HG03064 (cell line): ENCODE results near the gene TRANK1.
"Not testable (repeated sequence)": the region's sequence is repeated elsewhere in the genome, so short reads cannot be mapped to it uniquely, and the experiment has no call there.

ENCODE experiments used
- ATAC-seq: cut with Tn5 transposase; IDR thresholded peaks from one replicate; pipeline ENCODE4 v1.9.1; 2021; ENCODE audit warnings: low read depth; ENCODE audit not compliant: unreplicated experiment

The TRANK1 gene

DNA sequence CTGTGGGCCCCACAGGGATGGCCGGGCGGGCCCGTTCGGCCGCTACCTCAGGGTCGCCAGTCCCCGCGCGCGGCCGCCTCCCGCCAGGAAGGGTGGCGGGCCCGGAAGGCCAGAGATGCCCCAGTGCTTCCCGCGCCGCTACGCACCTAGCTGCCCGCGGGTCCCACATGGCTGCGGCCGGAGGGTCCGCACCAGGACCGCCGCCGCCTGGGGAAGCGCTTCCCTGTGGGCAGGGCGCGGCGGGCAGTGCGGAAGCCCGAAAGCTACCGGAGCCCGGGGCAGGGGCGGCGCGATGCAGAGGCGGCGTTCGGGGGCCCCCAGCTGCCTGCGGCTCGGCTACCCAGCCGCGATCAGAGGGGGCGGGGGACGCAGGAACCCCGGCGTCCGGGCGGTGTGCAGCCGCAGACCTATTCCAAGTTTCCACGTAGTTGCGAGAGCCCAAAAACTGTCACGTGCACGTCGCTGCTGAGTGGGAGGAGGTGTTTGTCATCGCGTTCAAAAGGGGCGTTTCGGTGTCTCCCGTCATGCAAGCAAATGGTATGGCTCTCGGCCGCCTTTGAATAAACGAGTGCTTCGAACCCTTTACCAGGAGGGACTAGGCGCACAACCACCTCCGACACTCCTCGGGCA is at the start of gene TRANK1:
Gene TRANK1 (minus strand): TSS at position 414 of the 630 bp plus-strand sequence. CDS start 245 bp downstream, at position 169.
- ATAC-seq, result peak; percentile 57

GRCh38 chr3:36993326-36994283 is 48.8 kb upstream of the TRANK1 start, which contains the start of gene MLH1:
MLH1 (plus strand) TSS chr3:36993518; CDS start chr3:36993548, 30 bp downstream.
- ATAC-seq, result peak; percentile 94

- ATAC-seq, result peak; percentile 84
Observed at GRCh38 chr3:36992806-36993325, 48.0 kb upstream of the TRANK1 start, which contains the start of gene EPM2AIP1. EPM2AIP1 (minus strand) TSS chr3:36993131; CDS start chr3:36993077, 54 bp downstream.

- no peak for ATAC-seq
Observed at GRCh38 chr3:36991923-36992805, 47.3 kb upstream of the TRANK1 start.

DNA sequence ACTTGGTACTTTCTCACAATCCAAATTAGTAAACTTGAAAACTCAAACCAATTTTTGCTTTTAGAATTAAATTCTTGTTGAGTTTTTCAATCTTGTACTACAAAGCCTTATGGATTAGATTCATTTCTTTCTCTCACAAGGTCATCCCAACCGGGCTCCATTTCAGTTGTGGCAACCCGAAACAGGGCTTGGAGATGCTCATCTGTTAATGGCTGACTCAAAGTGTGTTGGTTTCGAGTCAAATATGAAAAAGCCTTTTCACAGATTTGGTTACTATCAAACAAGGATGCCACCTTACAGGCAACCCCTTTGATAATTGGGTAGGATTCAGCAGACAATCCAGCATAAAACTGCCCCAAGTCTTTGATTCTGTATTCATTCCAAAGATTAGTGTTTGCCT is 46.3 kb upstream of the TRANK1 start:
- no peak for ATAC-seq

DNA sequence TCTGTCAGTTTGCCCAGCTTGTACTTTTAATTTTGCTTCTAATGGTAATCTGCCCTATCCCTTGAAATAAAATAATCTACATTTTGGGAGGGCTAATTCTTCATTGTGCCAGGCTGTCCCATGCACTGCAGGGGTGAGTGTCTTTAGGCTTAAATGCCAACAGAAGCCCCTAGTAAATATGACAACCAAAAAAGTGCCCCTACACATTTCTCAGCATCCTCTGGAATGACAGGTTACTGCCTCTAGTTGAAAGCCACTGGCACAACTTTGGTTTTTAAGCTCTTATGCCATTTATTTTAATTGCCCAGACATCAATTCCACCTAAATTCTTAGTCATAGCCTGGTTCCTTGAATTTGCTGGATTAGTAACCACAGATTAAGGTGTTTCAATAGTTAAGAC is 44.7 kb upstream of the TRANK1 start:
- no peak for ATAC-seq

GRCh38 chr3:36989005-36989404 is 44.2 kb upstream of the TRANK1 start:
- no peak for ATAC-seq

DNA sequence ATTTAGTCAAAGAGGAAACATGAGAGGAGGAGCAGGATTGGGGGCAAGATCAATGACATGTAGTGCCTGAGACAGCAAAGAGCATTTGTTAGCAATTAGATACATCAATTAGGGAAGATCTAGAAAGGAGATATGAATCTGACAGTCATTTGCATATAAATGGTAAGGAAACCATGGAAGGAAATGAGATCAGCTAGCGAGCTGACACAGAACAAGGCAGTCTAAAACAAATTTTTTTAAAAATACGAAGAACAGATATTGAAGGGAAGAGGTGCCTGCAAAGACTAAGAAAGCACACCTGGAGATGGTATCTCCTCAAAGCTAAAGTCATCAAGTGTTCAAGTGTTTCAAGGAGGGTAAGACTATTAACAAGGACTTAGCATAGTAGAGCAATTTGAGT is 43.5 kb upstream of the TRANK1 start:
- ATAC-seq, result no peak

DNA sequence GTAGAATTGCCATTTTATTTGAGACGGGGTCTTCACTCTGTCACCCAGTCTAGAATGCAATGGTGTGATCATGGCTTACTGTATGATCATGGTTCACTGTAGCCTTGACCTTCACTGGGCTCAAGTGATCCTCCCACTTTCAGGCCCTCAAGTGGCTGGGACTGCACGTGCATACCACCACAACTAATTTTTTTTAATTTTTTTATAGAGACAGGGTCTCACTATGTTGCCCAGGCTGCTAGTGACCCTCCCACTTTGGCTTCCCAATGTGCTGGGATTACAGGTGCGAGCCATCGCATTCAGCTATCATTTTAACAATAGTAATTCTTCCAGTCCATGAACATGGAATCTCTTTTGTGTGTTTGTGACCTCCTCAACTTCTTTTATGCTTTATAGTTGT is 36.2 kb upstream of the TRANK1 start:
- ATAC-seq, result no peak

DNA sequence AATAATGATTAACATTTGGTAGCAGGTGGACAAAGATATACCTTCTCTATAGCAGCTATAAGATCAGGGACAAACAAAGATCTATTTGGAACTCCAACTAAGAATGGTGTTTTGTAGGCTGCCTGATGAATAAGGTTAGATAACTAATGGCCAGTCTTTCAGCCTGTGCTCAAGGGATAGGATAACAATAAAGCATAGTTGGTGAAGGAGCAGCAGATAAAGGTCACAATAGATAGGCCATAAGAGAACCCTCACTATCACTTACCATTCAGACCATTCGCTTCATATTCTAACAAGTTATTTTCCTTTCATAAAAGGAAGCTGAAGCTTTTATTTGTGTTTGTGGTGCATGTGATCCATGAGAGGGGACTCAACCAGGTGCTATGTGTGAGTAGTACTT is 28.3 kb upstream of the TRANK1 start:
- ATAC-seq, result no peak

GRCh38 chr3:36972163-36972562 is 27.3 kb upstream of the TRANK1 start:
- ATAC-seq, result no peak

GRCh38 chr3:36969540-36970432 is 24.9 kb upstream of the TRANK1 start:
- ATAC-seq, result peak; percentile 99

DNA sequence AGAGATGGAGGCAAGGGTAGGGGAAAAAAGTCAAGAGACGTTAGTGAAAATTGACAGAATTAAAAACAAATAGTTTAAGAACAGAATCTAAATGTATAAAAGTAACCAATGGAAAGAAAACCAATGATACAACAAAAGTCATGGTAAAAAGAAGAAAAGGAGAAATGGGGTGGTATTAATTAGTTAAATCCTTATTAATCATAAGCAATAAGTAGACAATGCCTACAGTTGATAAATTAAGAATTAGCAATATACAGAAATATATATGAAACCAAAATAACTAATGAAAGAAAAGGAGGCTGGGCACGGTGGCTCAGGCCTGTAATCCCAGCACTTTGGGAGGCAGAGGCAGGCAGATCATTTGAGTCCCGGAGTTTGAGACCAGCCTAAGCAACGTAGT is 24.2 kb upstream of the TRANK1 start:
- no peak for ATAC-seq

GRCh38 chr3:36965440-36965839 is 20.6 kb upstream of the TRANK1 start:
- ATAC-seq, result no peak

- ATAC-seq, result no peak
Observed at GRCh38 chr3:36964817-36965216, 20.0 kb upstream of the TRANK1 start.

DNA sequence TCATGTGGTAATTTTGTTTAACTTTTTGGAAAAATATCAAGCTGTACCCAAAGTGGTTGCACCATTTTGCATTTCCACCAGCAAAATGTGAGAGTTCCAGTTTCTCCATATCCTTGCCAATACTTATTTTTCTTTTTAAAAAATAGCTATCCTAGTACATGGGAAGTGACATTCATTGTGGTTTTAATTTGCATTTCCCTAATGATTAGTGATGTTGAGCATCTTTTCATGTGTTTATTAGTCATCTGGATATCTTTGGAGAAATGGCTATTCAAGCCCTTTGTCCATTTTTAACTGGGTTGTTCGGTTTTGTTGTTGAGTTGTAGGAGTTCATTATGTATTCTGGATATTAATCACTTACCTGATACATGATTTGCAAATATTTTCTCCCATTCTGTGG is 19.5 kb upstream of the TRANK1 start:
- no peak for ATAC-seq

DNA sequence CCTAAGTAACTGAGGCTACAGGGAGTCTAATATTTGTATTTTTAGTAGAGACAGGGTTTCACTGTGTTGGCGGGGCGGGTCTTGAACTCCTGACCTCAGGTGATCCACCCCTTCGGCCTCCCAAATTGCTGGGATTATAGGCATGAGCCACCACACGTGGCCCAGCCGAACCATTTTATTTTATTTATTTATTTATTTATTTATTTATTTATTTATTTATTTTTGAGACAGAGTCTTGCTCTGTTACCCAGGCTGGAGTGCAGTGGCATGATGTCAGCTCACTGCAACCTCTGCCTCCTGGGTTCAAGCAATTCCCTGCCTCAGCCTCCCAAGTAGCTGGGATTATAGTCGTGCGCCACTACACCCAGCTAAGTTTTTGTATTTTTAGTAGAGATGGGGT is 18.2 kb upstream of the TRANK1 start:
- not testable (repeated sequence) for ATAC-seq

GRCh38 chr3:36960502-36960901 is 15.6 kb upstream of the TRANK1 start:
- ATAC-seq, result no peak

GRCh38 chr3:36959821-36960220 is 15.0 kb upstream of the TRANK1 start:
- no peak for ATAC-seq
